SK-N-SH treated with all-trans-retinoic acid at 6 μM for 48 hours (cell line): ENCODE measurements around the gene OR6P1.

ENCODE experiments used
- ATAC-seq: fragments of 200-7000 bp; cut with Tn5 transposase; 3 replicates; pipeline ENCODE4 v1.9.1; 2020; ENCODE audit warnings: mild to moderate bottlenecking, moderate library complexity
- ARNTL ChIP-seq: fragments of 450-650 bp; formaldehyde crosslinking; IDR thresholded peaks from 2 replicates; pipeline ENCODE4 v1.5.0; 2020; ENCODE audit warnings: low read depth, mild to moderate bottlenecking, moderate library complexity, borderline replicate concordance
- BACH2 ChIP-seq: fragments of 250-450 bp; sonication (Bioruptor Pico); IDR thresholded peaks from 2 replicates; pipeline ENCODE4 v1.9.0; 2021; ENCODE audit warnings: mild to moderate bottlenecking, borderline replicate concordance
- ESRRG ChIP-seq: fragments of 250-450 bp; sonication (Bioruptor Pico); IDR thresholded peaks from 2 replicates; pipeline ENCODE4 v1.6.1; 2021; ENCODE audit warnings: mild to moderate bottlenecking
- GLIS3 ChIP-seq: fragments of 250-450 bp; sonication (Bioruptor Pico); IDR thresholded peaks from 2 replicates; pipeline ENCODE4 v1.5.0; 2020; ENCODE audit warnings: mild to moderate bottlenecking, moderate library complexity
- ISL1 ChIP-seq: fragments of 250-450 bp; sonication (Bioruptor Pico); IDR thresholded peaks from 2 replicates; pipeline ENCODE4 v2.1.2; 2022; ENCODE audit warnings: mild to moderate bottlenecking, moderate library complexity
- OSR1 ChIP-seq: fragments of 250-450 bp; sonication (Bioruptor Pico); IDR thresholded peaks from 2 replicates; pipeline ENCODE4 v1.8.0; 2022; ENCODE audit warnings: moderate library complexity, mild to moderate bottlenecking, inconsistent platforms
- PPARA ChIP-seq: fragments of 250-450 bp; sonication (Bioruptor Pico); IDR thresholded peaks from 2 replicates; pipeline ENCODE4 v1.5.0; 2020; ENCODE audit warnings: mild to moderate bottlenecking, borderline replicate concordance
- RARB ChIP-seq: fragments of 250-450 bp; sonication (Bioruptor Pico); IDR thresholded peaks from 2 replicates; pipeline ENCODE4 v1.8.0; 2021; ENCODE audit warnings: mild to moderate bottlenecking, moderate library complexity
- SNAI2 ChIP-seq: fragments of 250-450 bp; sonication (Bioruptor Pico); IDR thresholded peaks from 2 replicates; pipeline ENCODE4 v1.5.0; 2020; ENCODE audit warnings: mild to moderate bottlenecking, moderate library complexity
- TCF4 ChIP-seq: fragments of 250-450 bp; sonication (Bioruptor Pico); IDR thresholded peaks from 2 replicates; pipeline ENCODE4 v1.8.0; 2021; ENCODE audit warnings: mild to moderate bottlenecking, moderate library complexity, borderline replicate concordance
- TOX ChIP-seq: fragments of 250-450 bp; sonication (Bioruptor Pico); IDR thresholded peaks from 2 replicates; pipeline ENCODE4 v1.8.0; 2021; ENCODE audit warnings: mild to moderate bottlenecking, moderate library complexity, borderline replicate concordance
- ZFP30 ChIP-seq: fragments of 450-650 bp; formaldehyde crosslinking; IDR thresholded peaks from 2 replicates; pipeline ENCODE4 v1.5.0; 2022; ENCODE audit warnings: mild to moderate bottlenecking, moderate library complexity
- ZNF565 ChIP-seq: fragments of 450-650 bp; formaldehyde crosslinking; conservative IDR thresholded peaks from 2 replicates; pipeline ENCODE4 v1.5.0; 2020; ENCODE audit warnings: low read depth, mild to moderate bottlenecking, moderate library complexity
- ZNF70 ChIP-seq: fragments of 450-650 bp; formaldehyde crosslinking; IDR thresholded peaks from 2 replicates; pipeline ENCODE4 v1.5.0; 2020; ENCODE audit warnings: mild to moderate bottlenecking, moderate library complexity
- TF ChIP-seq, protein P1 (sequence below): fragments of 250-450 bp; sonication (Bioruptor Pico); IDR thresholded peaks from 2 replicates; pipeline ENCODE4 v1.5.0; 2020; ENCODE audit warnings: mild to moderate bottlenecking, moderate library complexity
- TF ChIP-seq, protein P2 (sequence below): fragments of 250-450 bp; sonication (Bioruptor Pico); IDR thresholded peaks from 2 replicates; pipeline ENCODE4 v1.5.1; 2020; ENCODE audit warnings: low read depth, mild to moderate bottlenecking, moderate library complexity
- TF ChIP-seq, protein P3 (sequence below): fragments of 250-450 bp; sonication (Bioruptor Pico); IDR thresholded peaks from 2 replicates; pipeline ENCODE4 v1.8.0; 2021; ENCODE audit warnings: low read depth, mild to moderate bottlenecking, moderate library complexity, borderline replicate concordance
- TF ChIP-seq, protein P4 (sequence below): fragments of 250-450 bp; sonication (Bioruptor Pico); IDR thresholded peaks from 2 replicates; pipeline ENCODE4 v1.8.0; 2020; ENCODE audit warnings: mild to moderate bottlenecking, moderate library complexity, borderline replicate concordance

OR6P1 gene

DNA sequence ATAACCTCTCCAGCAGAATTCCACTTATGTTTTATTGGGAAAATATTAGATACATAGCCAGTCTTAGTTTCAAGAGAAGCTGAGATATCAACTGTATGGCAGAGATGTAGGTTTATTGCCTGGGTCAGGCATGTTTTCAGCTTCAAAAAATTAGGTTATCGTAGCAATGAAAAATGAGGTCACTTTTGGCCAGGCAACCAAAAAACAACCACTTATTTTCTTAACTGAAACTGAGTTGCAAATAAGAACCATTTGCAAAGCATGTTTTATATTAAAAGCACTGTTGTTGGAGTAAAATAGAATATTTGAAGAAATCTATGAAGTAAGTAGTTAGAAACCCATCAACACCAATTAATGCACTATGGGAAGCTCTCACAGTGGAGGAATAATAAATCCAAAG lies 10.7 kb downstream of the OR6P1 start:
- TF ChIP-seq ESRRG (CRISPR knock-in tag): no peak
- no peak for TF ChIP-seq ZFP30 (CRISPR knock-in tag)
- no peak for ATAC-seq

DNA sequence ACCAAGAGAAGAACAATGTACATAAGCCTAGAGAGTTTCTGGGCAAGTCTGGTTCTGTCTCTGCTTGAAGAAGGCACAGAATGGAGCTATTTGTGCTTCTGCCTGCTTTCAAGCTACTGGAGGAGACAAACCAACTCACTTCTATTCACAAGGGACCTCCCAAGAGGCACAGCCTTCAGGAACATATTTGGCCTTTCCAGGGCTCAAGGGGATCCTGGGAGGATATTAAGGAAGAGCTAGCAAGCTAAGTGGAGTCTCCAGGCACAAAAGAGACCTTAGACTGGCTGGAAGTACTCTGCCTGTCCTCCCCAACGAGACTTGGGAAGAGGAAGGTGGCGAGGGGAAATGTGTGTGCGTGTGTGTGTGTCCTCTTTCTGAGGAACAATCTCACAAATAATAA lies 16.0 kb downstream of the OR6P1 start, which contains the start of gene OR6Y1:
Gene OR6Y1 (minus strand): TSS at position 54 of the 400 bp plus-strand sequence. CDS start 6,300 bp downstream, outside the sequence.
- ATAC-seq: no peak
- TF ChIP-seq SNAI2 (CRISPR knock-in tag) (no peak), TCF4 (CRISPR knock-in tag) (no peak)

DNA sequence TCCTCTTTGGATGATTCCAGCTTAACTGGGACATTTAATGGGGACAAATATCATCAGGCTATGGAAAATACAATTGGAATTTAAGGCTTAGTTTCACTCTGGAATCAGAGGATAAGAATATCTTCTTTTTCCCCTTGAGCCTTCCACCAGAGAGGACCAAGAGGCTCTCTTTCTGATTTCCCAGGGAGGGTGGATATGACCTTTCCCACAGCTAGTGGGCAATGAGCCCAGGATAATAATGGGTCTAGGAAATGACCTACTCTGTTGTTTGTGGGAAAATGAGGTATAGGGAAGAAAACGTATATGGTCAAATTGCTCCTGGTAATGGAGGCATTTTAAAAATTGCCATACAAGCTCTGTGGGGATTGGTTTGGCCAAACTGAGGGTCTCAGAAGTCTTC lies 18.1 kb downstream of the OR6P1 start:
- TF ChIP-seq TOX (CRISPR knock-in tag) (no peak), TCF4 (CRISPR knock-in tag) (no peak), BACH2 (CRISPR knock-in tag) (no peak), ZNF565 (CRISPR knock-in tag) (no peak), ZFP30 (CRISPR knock-in tag) (no peak), GLIS3 (CRISPR knock-in tag) (no peak), ISL1 (no peak), SNAI2 (CRISPR knock-in tag) (no peak), OSR1 (no peak)
- TF ChIP-seq, protein P1, sequence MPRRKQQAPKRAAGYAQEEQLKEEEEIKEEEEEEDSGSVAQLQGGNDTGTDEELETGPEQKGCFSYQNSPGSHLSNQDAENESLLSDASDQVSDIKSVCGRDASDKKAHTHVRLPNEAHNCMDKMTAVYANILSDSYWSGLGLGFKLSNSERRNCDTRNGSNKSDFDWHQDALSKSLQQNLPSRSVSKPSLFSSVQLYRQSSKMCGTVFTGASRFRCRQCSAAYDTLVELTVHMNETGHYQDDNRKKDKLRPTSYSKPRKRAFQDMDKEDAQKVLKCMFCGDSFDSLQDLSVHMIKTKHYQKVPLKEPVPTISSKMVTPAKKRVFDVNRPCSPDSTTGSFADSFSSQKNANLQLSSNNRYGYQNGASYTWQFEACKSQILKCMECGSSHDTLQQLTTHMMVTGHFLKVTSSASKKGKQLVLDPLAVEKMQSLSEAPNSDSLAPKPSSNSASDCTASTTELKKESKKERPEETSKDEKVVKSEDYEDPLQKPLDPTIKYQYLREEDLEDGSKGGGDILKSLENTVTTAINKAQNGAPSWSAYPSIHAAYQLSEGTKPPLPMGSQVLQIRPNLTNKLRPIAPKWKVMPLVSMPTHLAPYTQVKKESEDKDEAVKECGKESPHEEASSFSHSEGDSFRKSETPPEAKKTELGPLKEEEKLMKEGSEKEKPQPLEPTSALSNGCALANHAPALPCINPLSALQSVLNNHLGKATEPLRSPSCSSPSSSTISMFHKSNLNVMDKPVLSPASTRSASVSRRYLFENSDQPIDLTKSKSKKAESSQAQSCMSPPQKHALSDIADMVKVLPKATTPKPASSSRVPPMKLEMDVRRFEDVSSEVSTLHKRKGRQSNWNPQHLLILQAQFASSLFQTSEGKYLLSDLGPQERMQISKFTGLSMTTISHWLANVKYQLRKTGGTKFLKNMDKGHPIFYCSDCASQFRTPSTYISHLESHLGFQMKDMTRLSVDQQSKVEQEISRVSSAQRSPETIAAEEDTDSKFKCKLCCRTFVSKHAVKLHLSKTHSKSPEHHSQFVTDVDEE (CRISPR knock-in tag): no peak
- TF ChIP-seq, protein P2, sequence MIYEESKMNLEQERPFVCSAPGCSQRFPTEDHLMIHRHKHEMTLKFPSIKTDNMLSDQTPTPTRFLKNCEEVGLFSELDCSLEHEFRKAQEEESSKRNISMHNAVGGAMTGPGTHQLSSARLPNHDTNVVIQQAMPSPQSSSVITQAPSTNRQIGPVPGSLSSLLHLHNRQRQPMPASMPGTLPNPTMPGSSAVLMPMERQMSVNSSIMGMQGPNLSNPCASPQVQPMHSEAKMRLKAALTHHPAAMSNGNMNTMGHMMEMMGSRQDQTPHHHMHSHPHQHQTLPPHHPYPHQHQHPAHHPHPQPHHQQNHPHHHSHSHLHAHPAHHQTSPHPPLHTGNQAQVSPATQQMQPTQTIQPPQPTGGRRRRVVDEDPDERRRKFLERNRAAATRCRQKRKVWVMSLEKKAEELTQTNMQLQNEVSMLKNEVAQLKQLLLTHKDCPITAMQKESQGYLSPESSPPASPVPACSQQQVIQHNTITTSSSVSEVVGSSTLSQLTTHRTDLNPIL: no peak
- TF ChIP-seq, protein P3, sequence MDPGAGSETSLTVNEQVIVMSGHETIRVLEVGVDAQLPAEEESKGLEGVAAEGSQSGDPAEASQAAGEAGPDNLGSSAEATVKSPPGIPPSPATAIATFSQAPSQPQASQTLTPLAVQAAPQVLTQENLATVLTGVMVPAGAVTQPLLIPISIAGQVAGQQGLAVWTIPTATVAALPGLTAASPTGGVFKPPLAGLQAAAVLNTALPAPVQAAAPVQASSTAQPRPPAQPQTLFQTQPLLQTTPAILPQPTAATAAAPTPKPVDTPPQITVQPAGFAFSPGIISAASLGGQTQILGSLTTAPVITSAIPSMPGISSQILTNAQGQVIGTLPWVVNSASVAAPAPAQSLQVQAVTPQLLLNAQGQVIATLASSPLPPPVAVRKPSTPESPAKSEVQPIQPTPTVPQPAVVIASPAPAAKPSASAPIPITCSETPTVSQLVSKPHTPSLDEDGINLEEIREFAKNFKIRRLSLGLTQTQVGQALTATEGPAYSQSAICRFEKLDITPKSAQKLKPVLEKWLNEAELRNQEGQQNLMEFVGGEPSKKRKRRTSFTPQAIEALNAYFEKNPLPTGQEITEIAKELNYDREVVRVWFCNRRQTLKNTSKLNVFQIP (CRISPR knock-in tag): no peak
- no peak for ATAC-seq

DNA sequence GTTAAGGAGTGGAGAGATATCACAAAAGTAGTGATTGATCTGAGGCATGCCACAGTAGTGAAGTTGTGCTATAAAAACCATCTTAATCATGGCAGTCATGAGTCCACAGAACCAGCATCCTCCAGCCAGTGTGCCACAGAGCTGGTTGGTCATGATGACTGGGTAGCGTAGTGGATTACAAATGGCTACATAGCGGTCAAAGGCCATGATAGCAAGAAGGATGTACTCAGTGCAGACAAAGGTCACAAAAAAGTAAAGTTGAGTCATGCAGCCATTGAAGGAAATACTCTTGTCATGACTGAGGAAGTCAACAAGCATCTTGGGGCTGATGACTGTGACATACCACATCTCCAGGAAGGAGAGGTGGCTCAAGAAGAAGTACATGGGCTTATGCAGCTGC lies 22.8 kb downstream of the OR6P1 start:
- TF ChIP-seq RARB (no peak), PPARA (no peak), TCF4 (CRISPR knock-in tag) (no peak), ZNF70 (CRISPR knock-in tag) (no peak), OSR1 (no peak), ZNF565 (CRISPR knock-in tag) (no peak), ZFP30 (CRISPR knock-in tag) (no peak), ESRRG (CRISPR knock-in tag) (no peak)
- TF ChIP-seq, protein P4, sequence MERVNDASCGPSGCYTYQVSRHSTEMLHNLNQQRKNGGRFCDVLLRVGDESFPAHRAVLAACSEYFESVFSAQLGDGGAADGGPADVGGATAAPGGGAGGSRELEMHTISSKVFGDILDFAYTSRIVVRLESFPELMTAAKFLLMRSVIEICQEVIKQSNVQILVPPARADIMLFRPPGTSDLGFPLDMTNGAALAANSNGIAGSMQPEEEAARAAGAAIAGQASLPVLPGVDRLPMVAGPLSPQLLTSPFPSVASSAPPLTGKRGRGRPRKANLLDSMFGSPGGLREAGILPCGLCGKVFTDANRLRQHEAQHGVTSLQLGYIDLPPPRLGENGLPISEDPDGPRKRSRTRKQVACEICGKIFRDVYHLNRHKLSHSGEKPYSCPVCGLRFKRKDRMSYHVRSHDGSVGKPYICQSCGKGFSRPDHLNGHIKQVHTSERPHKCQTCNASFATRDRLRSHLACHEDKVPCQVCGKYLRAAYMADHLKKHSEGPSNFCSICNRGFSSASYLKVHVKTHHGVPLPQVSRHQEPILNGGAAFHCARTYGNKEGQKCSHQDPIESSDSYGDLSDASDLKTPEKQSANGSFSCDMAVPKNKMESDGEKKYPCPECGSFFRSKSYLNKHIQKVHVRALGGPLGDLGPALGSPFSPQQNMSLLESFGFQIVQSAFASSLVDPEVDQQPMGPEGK (CRISPR knock-in tag): no peak
- TF ChIP-seq, protein P3 (CRISPR knock-in tag): no peak

DNA sequence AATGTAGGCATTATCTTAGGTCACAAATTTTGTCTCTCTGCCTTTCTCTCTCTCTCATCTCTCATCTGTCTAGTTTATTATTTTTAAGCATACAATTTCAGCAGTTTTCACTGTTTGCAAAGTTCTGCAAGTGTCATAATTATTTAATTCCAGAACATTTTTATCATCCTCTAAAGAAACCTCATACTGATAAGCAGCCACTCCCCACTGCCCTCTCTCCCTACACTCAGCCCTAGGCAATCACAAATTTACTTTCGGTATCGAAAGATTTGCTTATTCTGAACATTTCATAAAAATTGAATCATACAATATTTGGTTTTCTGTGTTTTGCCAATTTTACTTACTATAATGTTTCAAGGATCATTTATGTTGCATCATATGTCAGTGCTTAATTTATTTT lies 32.8 kb downstream of the OR6P1 start:
- TF ChIP-seq ESRRG (CRISPR knock-in tag) (no peak), ARNTL (CRISPR knock-in tag) (no peak)
- TF ChIP-seq, all 23 proteins: peak for 0
- peak; percentile 66 for ATAC-seq

More for the DNA sequence above, 22.8 kb downstream of the OR6P1 start:
- no peak for ATAC-seq
